HEK293T (cell line): ENCODE results near the gene ZCCHC24.

ENCODE experiments used
- CTCF ChIA-PET: fragments of 350-600 bp; formaldehyde crosslinking; extraction: SDS; loops from one replicate; lab custom pipeline; 2021; ENCODE audit warnings: antibody characterized with exemption, inconsistent platforms; lab: Yijun Ruan, JAX
- POLR2A ChIA-PET: fragments of 350-600 bp; formaldehyde crosslinking; extraction: SDS; loops from one replicate; lab custom pipeline; 2020; ENCODE audit warnings: antibody characterized with exemption, inconsistent platforms; lab: Yijun Ruan, JAX
- DNase-seq: peaks from one replicate; pipeline ENCODE4 v3.0.0; 2012; ENCODE audit warnings: mixed read lengths; ENCODE audit errors: extremely low spot score
- ARNT ChIP-seq: fragments of 450-650 bp; IDR thresholded peaks from 2 replicates; pipeline ENCODE4 v1.6.1; 2017; ENCODE audit warnings: mild to moderate bottlenecking
- BHLHE40 ChIP-seq: fragments of 450-650 bp; IDR thresholded peaks from 2 replicates; pipeline ENCODE4 v1.6.1; 2016; ENCODE audit warnings: mild to moderate bottlenecking, moderate library complexity, borderline replicate concordance
- CTBP1 ChIP-seq: fragments of 450-650 bp; IDR thresholded peaks from 2 replicates; pipeline ENCODE4 v1.6.1; 2016; ENCODE audit warnings: borderline replicate concordance
- ELF4 ChIP-seq: fragments of 450-650 bp; IDR thresholded peaks from 2 replicates; pipeline ENCODE4 v1.6.1; 2017; ENCODE audit warnings: antibody characterized with exemption
- FOXA1 ChIP-seq: fragments of 450-650 bp; IDR thresholded peaks from 2 replicates; pipeline ENCODE4 v1.6.1; 2016; ENCODE audit warnings: mild to moderate bottlenecking
- FOXK2 ChIP-seq: fragments of 450-650 bp; IDR thresholded peaks from 2 replicates; pipeline ENCODE4 v1.6.1; 2016; ENCODE audit warnings: mild to moderate bottlenecking
- FOXM1 ChIP-seq: fragments of 450-650 bp; IDR thresholded peaks from 2 replicates; pipeline ENCODE4 v1.6.1; 2017; ENCODE audit warnings: mild to moderate bottlenecking, borderline replicate concordance
- HDGF ChIP-seq: fragments of 450-650 bp; IDR thresholded peaks from 2 replicates; pipeline ENCODE4 v1.6.1; 2017; ENCODE audit warnings: antibody characterized with exemption, borderline replicate concordance
- L3MBTL2 ChIP-seq: fragments of 450-650 bp; conservative IDR thresholded peaks from 2 replicates; pipeline ENCODE4 v1.6.1; 2016; ENCODE audit warnings: mild to moderate bottlenecking
- LEF1 ChIP-seq: fragments of 450-650 bp; IDR thresholded peaks from 2 replicates; pipeline ENCODE4 v1.6.1; 2017; ENCODE audit warnings: mild to moderate bottlenecking, borderline replicate concordance
- NFRKB ChIP-seq: fragments of 450-650 bp; IDR thresholded peaks from 2 replicates; pipeline ENCODE4 v1.6.1; 2016; ENCODE audit warnings: mild to moderate bottlenecking, moderate library complexity
- SP1 ChIP-seq: fragments of 450-650 bp; IDR thresholded peaks from 2 replicates; pipeline ENCODE4 v1.6.1; 2017
- SUZ12 ChIP-seq: fragments of 450-650 bp; IDR thresholded peaks from 2 replicates; pipeline ENCODE4 v1.6.1; 2016; ENCODE audit warnings: mild to moderate bottlenecking
- TARDBP ChIP-seq: fragments of 450-650 bp; IDR thresholded peaks from 2 replicates; pipeline ENCODE4 v1.6.1; 2016
- ZNF384 ChIP-seq: fragments of 450-650 bp; IDR thresholded peaks from 2 replicates; pipeline ENCODE4 v1.6.1; 2016
- TF ChIP-seq, protein P1 (sequence below): fragments of 450-650 bp; IDR thresholded peaks from 2 replicates; pipeline ENCODE4 v1.6.1; 2016

Gene ZCCHC24

DNA sequence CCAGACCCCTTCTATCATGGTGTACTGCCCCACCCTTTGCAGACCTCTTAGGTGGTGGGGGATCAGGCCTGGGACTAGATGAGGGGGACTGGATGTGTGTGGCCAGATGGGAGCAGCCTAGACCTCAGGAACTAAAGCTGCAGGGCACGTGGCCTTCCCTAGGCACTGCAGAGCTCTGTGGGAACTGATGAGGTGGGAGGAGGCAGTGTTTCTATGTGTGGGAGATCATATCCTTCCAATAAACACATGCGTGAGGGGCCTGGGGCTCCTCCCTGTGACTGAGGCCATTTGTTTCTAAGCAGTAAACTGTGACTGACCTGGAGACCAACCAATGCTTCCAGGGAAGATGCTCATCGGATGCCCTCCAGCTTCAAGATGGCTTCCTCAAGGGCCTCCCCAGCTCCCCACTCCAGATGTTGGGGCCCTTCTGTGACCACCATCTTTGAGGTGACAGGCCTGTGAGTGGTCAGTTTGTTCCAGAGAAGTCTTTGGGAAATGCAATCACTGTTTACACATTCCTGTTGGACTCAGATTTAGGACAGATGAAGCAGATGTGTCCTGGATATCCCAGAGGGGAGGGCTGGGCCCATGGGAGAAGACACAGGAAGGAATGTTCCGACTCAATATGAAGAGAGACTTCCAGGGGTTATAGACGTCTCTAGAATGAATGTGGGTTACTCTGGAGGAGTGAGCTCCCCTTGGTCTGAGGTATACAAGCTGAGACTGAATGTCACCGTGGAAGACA, 23.6 kb upstream of the ZCCHC24 start:
- POLR2A ChIA-PET: interaction anchor here (1.8 kb wide), 1 partner anchor 24 kb away, joined by 6 read pairs; the partner anchor contains the start of gene ZCCHC24
- CTCF ChIA-PET: interaction anchor here (0.7 to 1.8 kb wide), 5 partner anchors 14 to 94 kb away, joined by 3 to 5 read pairs (median 4); no protein-coding TSS in a partner anchor
- no peak for TF ChIP-seq LEF1
- no peak for DNase-seq

DNA sequence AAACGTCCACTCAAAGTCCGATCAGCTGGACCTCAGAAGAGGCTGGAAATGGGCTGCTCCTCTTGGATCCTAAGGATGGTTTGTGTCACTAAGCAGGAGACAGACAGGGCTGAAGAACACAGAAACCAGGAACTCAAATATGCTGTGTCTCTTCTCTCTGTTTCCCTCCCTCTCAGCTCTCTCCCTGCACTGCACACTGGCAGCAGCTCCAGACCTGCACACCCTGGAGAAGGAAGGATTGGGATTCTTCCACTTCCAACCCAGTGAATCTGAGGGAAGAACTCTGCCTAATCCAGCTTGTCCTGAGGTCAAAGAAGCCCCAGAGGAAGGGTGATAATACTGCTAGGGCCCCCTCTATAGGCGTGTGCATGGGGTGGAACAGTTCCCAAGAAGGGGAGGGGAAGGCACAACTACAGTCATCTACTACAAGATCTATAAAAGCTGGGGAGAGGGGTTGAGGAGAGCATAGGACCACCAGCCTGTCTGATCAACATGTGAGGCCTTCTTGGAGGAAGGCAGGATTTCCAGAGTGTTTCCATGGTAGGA, 22.7 kb upstream of the ZCCHC24 start:
- TF ChIP-seq SP1 (no peak), FOXA1 (no peak), TARDBP (no peak), FOXK2 (no peak), SUZ12 (no peak), FOXM1 (no peak), NFRKB (no peak), BHLHE40 (no peak), CTBP1 (no peak), HDGF (no peak), ELF4 (no peak)
- DNase-seq: no peak
- CTCF ChIA-PET: interaction anchor here (0.7 to 1.8 kb wide), 13 partner anchors 11 to 94 kb away, joined by 3 to 11 read pairs (median 5); no protein-coding TSS in a partner anchor
- POLR2A ChIA-PET: interaction anchor here (1.8 kb wide), 1 partner anchor 23 kb away, joined by 6 read pairs; the partner anchor contains the start of gene ZCCHC24

DNA sequence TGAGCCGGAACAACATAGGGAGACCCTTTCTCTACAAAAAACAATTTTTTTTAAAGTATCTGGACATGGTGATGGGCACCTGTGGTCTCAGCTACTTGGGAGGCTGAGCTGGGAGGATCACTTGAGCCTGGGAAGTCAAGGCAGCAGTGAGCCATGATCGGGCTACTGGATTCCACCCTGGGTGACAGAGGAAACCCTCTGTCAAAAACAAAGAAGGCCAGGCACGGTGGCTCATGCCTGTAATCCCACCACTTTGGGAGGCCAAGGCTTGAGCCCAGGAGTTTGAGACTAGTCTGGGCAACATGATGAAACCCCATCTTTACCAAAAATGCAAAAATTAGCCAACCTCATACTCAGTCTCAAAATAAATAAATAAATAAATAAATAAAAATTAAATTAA, 19.9 kb upstream of the ZCCHC24 start:
- ChIA-PET CTCF (no interaction called here), POLR2A (no interaction called here)
- no peak for DNase-seq
- TF ChIP-seq BHLHE40 (no peak), SP1 (no peak), FOXK2 (no peak), L3MBTL2 (no peak), ARNT (no peak), HDGF (no peak), TARDBP (no peak), FOXA1 (no peak), ZNF384 (no peak)
- TF ChIP-seq, protein P1, sequence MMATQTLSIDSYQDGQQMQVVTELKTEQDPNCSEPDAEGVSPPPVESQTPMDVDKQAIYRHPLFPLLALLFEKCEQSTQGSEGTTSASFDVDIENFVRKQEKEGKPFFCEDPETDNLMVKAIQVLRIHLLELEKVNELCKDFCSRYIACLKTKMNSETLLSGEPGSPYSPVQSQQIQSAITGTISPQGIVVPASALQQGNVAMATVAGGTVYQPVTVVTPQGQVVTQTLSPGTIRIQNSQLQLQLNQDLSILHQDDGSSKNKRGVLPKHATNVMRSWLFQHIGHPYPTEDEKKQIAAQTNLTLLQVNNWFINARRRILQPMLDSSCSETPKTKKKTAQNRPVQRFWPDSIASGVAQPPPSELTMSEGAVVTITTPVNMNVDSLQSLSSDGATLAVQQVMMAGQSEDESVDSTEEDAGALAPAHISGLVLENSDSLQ: no peak

DNA sequence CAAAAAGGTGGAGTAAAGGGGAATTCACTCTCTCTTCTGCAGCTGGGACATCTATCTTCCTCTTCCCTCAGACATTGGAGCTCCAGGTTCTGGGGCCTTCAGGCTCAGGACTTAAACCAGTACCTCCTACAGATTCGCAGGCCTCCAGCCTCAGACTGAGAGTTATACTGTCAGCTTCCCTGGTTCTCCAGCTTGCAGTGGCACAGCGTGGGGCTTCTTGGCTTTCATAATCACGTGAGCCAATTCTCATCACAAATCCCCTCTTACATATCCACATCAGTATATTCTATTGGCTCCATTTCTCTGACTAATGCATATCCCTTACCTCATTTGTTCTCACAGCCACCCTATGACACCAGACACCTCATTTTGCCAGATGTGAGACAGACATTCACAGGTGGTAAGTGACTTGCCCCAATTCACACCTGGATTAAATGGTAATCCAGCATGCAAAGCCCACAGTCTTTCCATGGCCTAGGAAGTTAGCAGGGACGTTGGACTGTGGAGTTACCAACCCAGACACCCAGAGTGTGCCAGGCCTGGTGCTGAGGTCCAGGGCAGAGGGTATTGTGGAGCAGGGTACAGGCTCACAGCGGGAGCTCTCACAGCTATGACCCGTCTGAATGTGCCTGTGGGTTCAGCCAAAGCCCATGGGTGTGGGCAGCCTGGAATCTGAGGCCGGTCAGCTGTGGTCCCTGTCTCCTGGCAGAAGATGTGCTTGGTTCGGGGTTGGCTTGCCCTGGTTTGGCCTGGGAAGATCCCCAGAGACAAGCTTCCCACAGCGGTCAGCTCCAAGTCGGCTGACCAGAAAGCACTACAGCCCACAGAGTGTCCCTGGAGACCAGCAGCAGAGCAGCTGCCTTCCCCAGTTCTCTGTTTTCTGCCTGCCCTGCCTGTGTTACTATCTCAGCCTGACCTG, 18.4 kb upstream of the ZCCHC24 start:
- no peak for DNase-seq
- CTCF ChIA-PET: no interaction called here
- TF ChIP-seq SP1 (no peak), BHLHE40 (no peak), HDGF (no peak), ELF4 (no peak), L3MBTL2 (no peak), CTBP1 (no peak), SUZ12 (no peak), ZNF384 (no peak)
- POLR2A ChIA-PET: no interaction called here

DNA sequence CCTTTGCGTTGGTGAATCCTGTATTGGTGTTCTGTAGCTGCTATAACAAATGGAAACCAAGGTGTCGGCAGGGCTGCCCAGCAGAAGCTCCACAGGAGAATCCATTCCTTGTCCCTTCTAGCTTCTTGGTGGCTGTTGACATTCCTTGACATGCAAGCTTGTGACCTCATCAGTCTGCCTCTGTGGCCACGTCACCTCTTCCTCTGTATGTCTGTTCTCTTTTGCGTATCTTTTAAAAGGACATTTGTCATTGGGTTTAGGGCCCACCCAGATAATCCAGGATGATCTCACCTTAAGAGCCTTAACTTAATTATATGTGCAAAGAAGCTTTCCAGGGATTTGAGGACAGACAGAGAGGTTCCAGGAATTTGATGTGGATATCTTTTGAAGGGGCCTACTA, 15.3 kb upstream of the ZCCHC24 start:
- CTCF ChIA-PET: interaction anchor here (0.8 kb wide), 1 partner anchor 86 kb away, joined by 4 read pairs; no protein-coding TSS in a partner anchor
- no peak for DNase-seq
- POLR2A ChIA-PET: no interaction called here
- TF ChIP-seq TARDBP (no peak), LEF1 (no peak), L3MBTL2 (no peak), BHLHE40 (no peak), ARNT (no peak), CTBP1 (no peak), SUZ12 (no peak), SP1 (no peak), FOXK2 (no peak), HDGF (no peak), ZNF384 (no peak), NFRKB (no peak), ELF4 (no peak)

DNA sequence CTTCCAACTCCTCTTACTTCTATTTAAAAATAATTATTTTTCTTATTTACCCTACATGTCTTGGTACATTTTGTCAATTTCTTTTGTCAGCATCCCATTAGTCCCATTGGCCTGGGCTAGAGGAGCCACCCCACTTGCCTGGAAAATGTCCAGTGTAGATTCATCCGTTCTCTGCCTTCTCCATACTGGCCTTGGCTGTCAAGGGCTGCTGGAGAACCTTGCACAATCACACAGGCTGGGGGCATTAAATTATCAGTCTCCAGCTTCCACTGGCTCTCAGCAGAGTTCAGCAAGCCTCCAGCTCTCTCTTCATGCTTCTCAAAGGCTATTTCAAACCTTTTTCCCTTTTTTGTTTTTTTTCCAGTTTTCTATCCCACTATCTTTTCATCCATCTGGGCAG, 13.8 kb upstream of the ZCCHC24 start:
- POLR2A ChIA-PET: no interaction called here
- CTCF ChIA-PET: no interaction called here
- DNase-seq: no peak
- TF ChIP-seq SP1: no peak
- no peak for TF ChIP-seq LEF1
- TF ChIP-seq, protein P1: no peak
- no peak for TF ChIP-seq ZNF384
- TF ChIP-seq CTBP1: no peak
